CD4-positive, alpha-beta memory T cell (primary cell): ENCODE measurements around the gene FBXL5. TPM values are rescaled to one million over a fixed set of nuclear protein-coding genes. Genes with fewer than 3 reads are reported as not detected.

Experiments used
- CTCF ChIA-PET: fragments of 350-600 bp; sonication (Branson Sonifier 250); formaldehyde crosslinking; loops from one replicate; lab custom pipeline; 2021; ENCODE audit warnings: inconsistent platforms; ENCODE audit not compliant: partially characterized antibody; lab: Charles Lee
- POLR2A ChIA-PET: fragments of 350-600 bp; sonication (Branson Sonifier 250); formaldehyde crosslinking; loops from one replicate; lab custom pipeline; 2021; ENCODE audit not compliant: partially characterized antibody; lab: Charles Lee
- DNase-seq, 5 donors: peaks; one replicate each; pipeline versions ENCODE4 v3.0.0 to v3.0.0-alpha.2; 2020 to 2022; ENCODE audit warnings: mixed read lengths in 1 of 5
- H3K27ac ChIP-seq: one replicate; pipeline ENCODE4 v1.7.0; 2013; ENCODE audit warnings: low read depth, low read length
- H3K27me3 ChIP-seq: 2 replicates; pipeline ENCODE4 v1.7.0; 2013; ENCODE audit warnings: mild to moderate bottlenecking, low read length, moderate library complexity; ENCODE audit not compliant: insufficient read depth
- H3K36me3 ChIP-seq: 2 replicates; pipeline ENCODE4 v1.7.0; 2013; ENCODE audit warnings: mild to moderate bottlenecking, low read length, moderate library complexity; ENCODE audit not compliant: insufficient read depth
- H3K4me1 ChIP-seq: 2 replicates; pipeline ENCODE4 v1.7.0; 2013; ENCODE audit warnings: mild to moderate bottlenecking, low read length, moderate library complexity; ENCODE audit not compliant: insufficient read depth
- H3K4me3 ChIP-seq, 2 donors: one replicate each; pipeline ENCODE4 v1.7.0; 2013; ENCODE audit warnings: low read length in 2 of 2, mild to moderate bottlenecking in 1 of 2
- H3K9me3 ChIP-seq, 2 donors: one replicate each; pipeline ENCODE4 v1.7.0; 2013; ENCODE audit warnings: low read length in 2 of 2, control low read depth in 1 of 2; ENCODE audit not compliant: control insufficient read depth in 1 of 2
- H3K27ac Mint-ChIP-seq, 7 donors: one replicate each; pipeline ENCODE4 v1.8.0; 2020 to 2021; ENCODE audit warnings: mixed read lengths in 7 of 7, mild to moderate bottlenecking in 6 of 7, inconsistent platforms in 3 of 7, moderate library complexity in 3 of 7
- H3K27me3 Mint-ChIP-seq, 2 donors: one replicate each; pipeline ENCODE4 v1.8.0; 2020 to 2021; ENCODE audit warnings: mixed read lengths in 2 of 2
- H3K36me3 Mint-ChIP-seq, 2 donors: one replicate each; pipeline ENCODE4 v1.8.0; 2020 to 2021; ENCODE audit warnings: mixed read lengths in 2 of 2, inconsistent platforms in 1 of 2, mild to moderate bottlenecking in 1 of 2
- H3K4me1 Mint-ChIP-seq, 4 donors: one replicate each; pipeline ENCODE4 v1.8.0; 2020 to 2021; ENCODE audit warnings: mixed read lengths in 4 of 4, mild to moderate bottlenecking in 1 of 4
- H3K4me3 Mint-ChIP-seq, 8 donors: one replicate each; pipeline ENCODE4 v1.8.0; 2020 to 2021; ENCODE audit warnings: mixed read lengths in 8 of 8, mild to moderate bottlenecking in 7 of 8, moderate library complexity in 6 of 8, inconsistent platforms in 3 of 8
- H3K9me3 Mint-ChIP-seq, 8 donors: one replicate each; pipeline ENCODE4 v1.8.0; 2020 to 2021; ENCODE audit warnings: mixed read lengths in 8 of 8, mild to moderate bottlenecking in 5 of 8, inconsistent platforms in 3 of 8, moderate library complexity in 1 of 8
- intact Hi-C: fragments of 100-400 bp; cut with micrococcal nuclease; formaldehyde crosslinking; loops from one replicate; pipeline ENCODE4 v1.15.1; 2023
- polyA plus RNA-seq, 2 donors: library from polyadenylated mRNA; unstranded; fragments of 300-500 nt; fragmentation: Illumina TruSeq; gene quantifications; one replicate each; pipeline ENCODE4 v1.2.3, GENCODE V29; 2021
- total RNA-seq, 2 experiments: library from RNA; stranded (reverse); gene quantifications; one replicate each; pipeline ENCODE4 v1.2.3, GENCODE V29; 2021

FBXL5 gene
- total and polyA plus RNA-seq, 4 experiments from 2014 or later = 62.2 to 203 (median 75.6) TPM

DNA sequence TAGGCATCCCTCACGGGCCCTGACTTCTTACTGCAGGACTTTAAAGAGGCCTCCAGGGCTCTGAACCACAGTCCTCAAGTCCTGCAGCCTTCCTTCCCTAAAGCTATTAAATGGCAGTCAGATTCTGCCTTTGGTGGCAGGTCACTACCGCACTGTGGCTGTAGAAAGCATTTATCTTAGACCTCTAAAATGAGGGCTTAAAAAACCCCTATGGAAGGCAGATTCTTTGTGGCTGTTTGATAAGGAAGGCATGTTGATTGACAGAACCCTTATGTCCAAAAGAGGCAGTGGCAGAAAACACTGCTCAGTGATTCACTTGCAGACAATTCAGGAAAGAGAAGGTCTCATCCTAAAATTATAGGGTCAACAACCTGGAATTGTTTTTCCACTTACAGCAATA is 79.2 kb downstream of the FBXL5 start:
- Histone ChIP-seq H3K36me3 (no peaks in the 10 kb centered on the region), H3K4me3 (no peak overlapping the region), H3K27ac (no peak overlapping the region), H3K4me1 (no peaks in the 10 kb centered on the region), H3K9me3 (no peaks in the 10 kb centered on the region), H3K27me3 (no peaks in the 10 kb centered on the region)
- Mint-ChIP-seq H3K36me3 (peaks cover 0 to 21% of the 10 kb centered on the region in 2 donors), H3K27me3 (no peaks in the 10 kb centered on the region), H3K27ac (no peak overlapping the region), H3K9me3 (no peaks in the 10 kb centered on the region), H3K4me3 (no peak overlapping the region), H3K4me1 (no peaks in the 10 kb centered on the region)
- ChIA-PET CTCF (no interaction called here), POLR2A (no interaction called here)
- intact Hi-C loops = no loop called here
- no peak for DNase-seq

DNA sequence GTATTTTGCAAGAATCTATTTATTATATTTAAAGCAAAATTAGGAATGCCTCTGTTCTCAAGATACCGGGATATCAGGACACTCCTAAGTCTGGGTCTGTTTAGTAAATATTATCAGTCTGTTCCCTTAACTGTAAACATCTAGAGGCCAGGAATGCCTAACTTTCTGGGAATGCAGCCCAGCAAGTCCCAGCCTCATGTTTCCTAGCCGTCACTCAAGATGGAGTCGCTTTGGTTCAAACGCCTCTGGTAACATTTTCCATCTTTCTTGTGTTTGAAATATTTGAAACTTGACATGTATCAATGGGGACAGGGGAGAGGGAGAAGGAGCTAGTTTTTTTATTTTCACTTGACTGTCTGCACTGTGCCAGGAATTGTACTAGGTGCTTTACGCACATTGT is 85.4 kb downstream of the FBXL5 start:
- POLR2A ChIA-PET = no interaction called here
- no peak for DNase-seq
- CTCF ChIA-PET = no interaction called here
- no peaks in the 10 kb centered on the region for H3K4me1 ChIP-seq
- no peaks in the 10 kb centered on the region for H3K27me3 ChIP-seq
- no peaks in the 10 kb centered on the region for H3K9me3 Mint-ChIP-seq
- peaks cover 41 to 58% of the 10 kb centered on the region in 2 donors for H3K36me3 Mint-ChIP-seq
- no peak overlapping the region for H3K27ac ChIP-seq
- no peak overlapping the region for H3K4me3 Mint-ChIP-seq
- no peaks in the 10 kb centered on the region for H3K36me3 ChIP-seq
- no peaks in the 10 kb centered on the region for H3K9me3 ChIP-seq
- H3K27ac Mint-ChIP-seq = no peak overlapping the region
- no peaks in the 10 kb centered on the region for H3K27me3 Mint-ChIP-seq
- no peak overlapping the region for H3K4me3 ChIP-seq
- intact Hi-C loops = no loop called here
- H3K4me1 Mint-ChIP-seq = no peaks in the 10 kb centered on the region

DNA sequence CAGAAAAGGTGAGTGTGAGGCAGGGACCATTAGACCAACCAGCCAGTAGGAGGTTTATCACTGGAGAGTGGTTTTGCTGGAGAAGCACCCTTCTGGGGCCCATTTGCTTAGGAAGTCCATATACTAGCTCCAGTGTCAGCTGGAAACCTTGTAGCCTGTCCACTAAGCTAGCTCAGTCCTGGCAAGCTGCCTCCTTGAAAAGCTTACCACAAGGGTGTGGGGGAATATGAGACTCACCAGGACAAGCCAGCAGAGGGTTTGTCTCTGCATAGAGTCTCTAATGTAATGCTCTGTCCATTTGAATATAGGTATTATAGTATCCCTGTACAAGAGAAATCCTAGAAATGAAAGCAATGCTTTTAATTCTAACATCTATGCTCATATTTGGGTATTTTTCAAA is 86.3 kb downstream of the FBXL5 start:
- intact Hi-C loops = no loop called here
- H3K27me3 Mint-ChIP-seq = no peaks in the 10 kb centered on the region
- no peaks in the 10 kb centered on the region for H3K9me3 Mint-ChIP-seq
- H3K27me3 ChIP-seq = no peaks in the 10 kb centered on the region
- H3K4me1 Mint-ChIP-seq = no peaks in the 10 kb centered on the region
- no peak overlapping the region for H3K4me3 Mint-ChIP-seq
- DNase-seq = no peak
- peaks cover 46 to 56% of the 10 kb centered on the region in 2 donors for H3K36me3 Mint-ChIP-seq
- no peaks in the 10 kb centered on the region for H3K36me3 ChIP-seq
- H3K4me1 ChIP-seq = no peaks in the 10 kb centered on the region
- H3K27ac Mint-ChIP-seq = no peak overlapping the region
- H3K27ac ChIP-seq = no peak overlapping the region
- no peaks in the 10 kb centered on the region for H3K9me3 ChIP-seq
- CTCF ChIA-PET = no interaction called here
- POLR2A ChIA-PET = no interaction called here
- no peak overlapping the region for H3K4me3 ChIP-seq

DNA sequence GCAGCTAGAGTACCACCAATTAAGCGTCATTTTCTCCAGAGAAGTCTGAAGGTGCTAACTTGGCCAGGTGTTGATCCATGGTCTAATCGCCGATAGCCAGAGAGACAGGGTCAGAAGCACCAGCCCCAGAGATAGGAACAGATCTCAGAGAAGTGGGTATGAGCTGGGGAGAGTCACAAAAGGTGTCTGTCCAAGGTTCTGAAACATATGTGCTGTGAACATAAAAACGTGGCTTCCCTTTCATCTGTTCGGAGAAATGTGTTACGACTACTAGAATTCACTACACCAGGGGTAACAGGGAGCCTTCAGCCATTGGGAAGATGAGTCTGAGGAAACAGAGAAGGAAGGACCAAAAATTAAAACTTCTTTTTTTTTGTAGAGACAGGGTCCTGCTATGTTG is 91.3 kb downstream of the FBXL5 start:
- peaks cover 51 to 56% of the 10 kb centered on the region in 2 donors for H3K36me3 Mint-ChIP-seq
- CTCF ChIA-PET = no interaction called here

DNA sequence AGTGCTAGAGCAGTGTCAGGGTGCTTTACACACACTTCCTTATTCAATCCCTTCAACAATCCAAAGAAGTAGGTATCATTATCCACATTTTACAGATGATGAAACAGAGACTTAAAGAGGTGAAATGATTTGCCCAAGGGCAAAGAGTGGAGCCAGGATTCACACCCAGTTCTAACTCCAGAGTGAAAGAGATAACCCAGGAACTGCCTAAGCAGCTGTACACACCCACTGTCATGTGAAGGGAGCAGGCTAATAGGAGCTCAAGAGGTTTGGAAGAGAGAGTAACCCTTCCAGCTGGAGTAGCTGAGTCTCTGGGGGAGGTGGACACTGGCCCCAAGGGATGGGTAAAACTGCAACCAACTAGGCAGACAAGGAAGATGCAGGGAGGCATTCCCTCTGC is 92.5 kb downstream of the FBXL5 start:
- intact Hi-C loops = no loop called here
- Histone ChIP-seq H3K4me3 (no peak overlapping the region), H3K27me3 (no peaks in the 10 kb centered on the region), H3K9me3 (no peaks in the 10 kb centered on the region), H3K36me3 (no peaks in the 10 kb centered on the region), H3K4me1 (no peaks in the 10 kb centered on the region), H3K27ac (no peak overlapping the region)
- Mint-ChIP-seq H3K36me3 (peaks cover 40 to 48% of the 10 kb centered on the region in 2 donors), H3K9me3 (no peaks in the 10 kb centered on the region), H3K27ac (no peak overlapping the region), H3K27me3 (no peaks in the 10 kb centered on the region), H3K4me1 (no peaks in the 10 kb centered on the region), H3K4me3 (no peak overlapping the region)
- DNase-seq = no peak
- POLR2A ChIA-PET = no interaction called here
- CTCF ChIA-PET = no interaction called here

More for the DNA sequence above, 91.3 kb downstream of the FBXL5 start:
- H3K27ac ChIP-seq = no peak overlapping the region
- POLR2A ChIA-PET = no interaction called here
- no peaks in the 10 kb centered on the region for H3K4me1 ChIP-seq
- Mint-ChIP-seq H3K4me1 (no peaks in the 10 kb centered on the region), H3K9me3 (no peaks in the 10 kb centered on the region), H3K27ac (no peak overlapping the region), H3K27me3 (no peaks in the 10 kb centered on the region), H3K4me3 (no peak overlapping the region)
- H3K36me3 ChIP-seq = no peaks in the 10 kb centered on the region
- H3K9me3 ChIP-seq = no peaks in the 10 kb centered on the region
- no peak for DNase-seq
- H3K27me3 ChIP-seq = no peaks in the 10 kb centered on the region
- intact Hi-C loops = no loop called here
- no peak overlapping the region for H3K4me3 ChIP-seq

DNA sequence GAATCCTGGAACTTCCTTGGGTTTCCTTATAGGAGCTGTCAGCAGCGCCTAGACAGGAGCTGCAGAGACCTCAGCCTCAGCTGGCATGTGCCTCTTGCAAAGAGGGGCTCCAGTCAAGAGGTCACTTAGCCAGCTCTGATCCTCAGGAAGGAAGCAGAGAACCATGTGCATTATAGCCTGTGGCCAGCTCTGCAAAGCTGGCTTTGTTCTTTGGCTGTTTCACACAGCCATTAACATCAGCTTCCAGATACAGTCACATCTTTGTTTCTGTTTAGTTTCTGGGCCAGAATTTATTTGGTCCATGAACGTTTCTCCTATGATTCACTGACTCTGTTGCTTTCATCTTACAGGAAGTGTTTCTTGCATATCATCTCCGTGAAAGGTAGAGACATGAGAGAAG is 93.0 kb downstream of the FBXL5 start:
- Histone ChIP-seq H3K4me1 (no peaks in the 10 kb centered on the region), H3K27ac (no peak overlapping the region), H3K36me3 (no peaks in the 10 kb centered on the region)

DNA sequence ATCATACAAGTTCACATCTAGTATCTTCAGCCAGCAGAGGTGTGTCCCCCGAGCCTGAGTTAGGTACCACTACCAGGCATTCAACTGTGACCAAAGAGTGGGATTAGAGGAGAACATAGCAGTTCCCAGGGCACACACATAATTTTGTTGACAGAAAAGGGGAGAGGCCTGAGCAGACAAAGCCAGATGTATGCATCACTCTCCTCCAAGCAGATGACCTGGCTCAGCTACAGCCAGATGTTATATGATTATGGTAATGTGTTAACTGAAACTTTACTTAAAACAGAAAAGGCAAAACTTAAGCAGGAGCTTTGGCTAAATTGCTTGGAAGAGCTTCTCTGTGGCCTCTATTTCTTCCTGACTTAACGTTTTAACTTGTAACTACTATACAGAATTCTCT is 96.6 kb downstream of the FBXL5 start:
- H3K27ac Mint-ChIP-seq = no peak overlapping the region
- no peaks in the 10 kb centered on the region for H3K9me3 ChIP-seq
- no peaks in the 10 kb centered on the region for H3K4me1 ChIP-seq
- no peaks in the 10 kb centered on the region for H3K9me3 Mint-ChIP-seq
- H3K27me3 ChIP-seq = no peaks in the 10 kb centered on the region
- no peaks in the 10 kb centered on the region for H3K4me1 Mint-ChIP-seq
- H3K36me3 Mint-ChIP-seq = peaks cover 17 to 22% of the 10 kb centered on the region in 2 donors
- ChIA-PET POLR2A (no interaction called here), CTCF (no interaction called here)
- no peaks in the 10 kb centered on the region for H3K36me3 ChIP-seq
- intact Hi-C loops = no loop called here
- no peaks in the 10 kb centered on the region for H3K27me3 Mint-ChIP-seq
- no peak overlapping the region for H3K27ac ChIP-seq
- H3K4me3 Mint-ChIP-seq = no peak overlapping the region
- no peak for DNase-seq
- H3K4me3 ChIP-seq = no peak overlapping the region

More for the DNA sequence above, 93.0 kb downstream of the FBXL5 start:
- POLR2A ChIA-PET = no interaction called here
- no peak for DNase-seq
- CTCF ChIA-PET = no interaction called here
- no peak overlapping the region for H3K4me3 ChIP-seq
- no peaks in the 10 kb centered on the region for H3K4me1 Mint-ChIP-seq
- intact Hi-C loops = no loop called here
- H3K27me3 Mint-ChIP-seq = no peaks in the 10 kb centered on the region
- no peak overlapping the region for H3K27ac Mint-ChIP-seq
- peaks cover 35 to 44% of the 10 kb centered on the region in 2 donors for H3K36me3 Mint-ChIP-seq
- no peaks in the 10 kb centered on the region for H3K9me3 Mint-ChIP-seq
- no peak overlapping the region for H3K4me3 Mint-ChIP-seq
- no peaks in the 10 kb centered on the region for H3K27me3 ChIP-seq
- H3K9me3 ChIP-seq = no peaks in the 10 kb centered on the region
